GM12878 (cell line): ENCODE data around the gene PLXNA2. TPM values are rescaled to one million over a fixed set of nuclear protein-coding genes. Genes with fewer than 3 reads are reported as not detected.

ENCODE experiments used
- ATAC-seq: fragments of 200-7000 bp; cut with Tn5 transposase; 3 replicates; pipeline ENCODE4 v1.9.1; 2020; ENCODE audit warnings: mild to moderate bottlenecking, moderate library complexity
- BruUV-seq: library from RNA; stranded (reverse); fragments of 400-500 nt; replicated peaks from 2 replicates; lab custom pipeline; 2021; lab: Mats Ljungman, UMichigan
- CTCF ChIA-PET: fragments of 300-600 bp; sonication (Branson Sonifier 250); formaldehyde crosslinking; extraction: SDS; loops from one replicate; lab custom pipeline; 2021; ENCODE audit warnings: inconsistent platforms; lab: Yijun Ruan, JAX
- POLR2A ChIA-PET: fragments of 350-600 bp; formaldehyde crosslinking; extraction: SDS; loops from one replicate; lab custom pipeline; 2021; ENCODE audit warnings: inconsistent platforms; lab: Charles Lee
- RAD21 ChIA-PET: fragments of 300-600 bp; sonication (Branson Sonifier 250); formaldehyde crosslinking; loops from one replicate; lab custom pipeline; 2023; ENCODE audit warnings: antibody characterized with exemption; ENCODE audit not compliant: unreplicated experiment; lab: Charles Lee
- SMC1A ChIA-PET: fragments of 300-600 bp; sonication (Branson Sonifier 250); formaldehyde crosslinking; loops from one replicate; lab custom pipeline; 2023; ENCODE audit not compliant: unreplicated experiment, uncharacterized antibody; lab: Charles Lee
- DNase-seq: peaks from one replicate; pipeline ENCODE4 v3.0.0-alpha.2; 2011; ENCODE audit warnings: low read depth, low spot score
- FAIRE-seq: peaks from 3 replicates; lab custom pipeline; 2011; peaks lifted over from hg19 to GRCh38; lab: Jason Lieb, UNC
- H2AFZ ChIP-seq: 2 replicates; pipeline ENCODE4 v1.6.0; 2011; ENCODE audit warnings: low read depth, low read length, control low read depth; ENCODE audit not compliant: control insufficient read depth
- H3K27ac ChIP-seq: 2 replicates; pipeline ENCODE4 v1.5.1; 2011; ENCODE audit warnings: control low read depth; ENCODE audit not compliant: control insufficient read depth, insufficient read depth
- H3K27me3 ChIP-seq, 2 experiments: replicated peaks in 1 of 2; 2 replicates each; pipeline versions ENCODE4 v1.6.0 to v1.6.1; 2011; ENCODE audit warnings: low read length in 1 of 2; ENCODE audit not compliant: control insufficient read depth in 2 of 2, insufficient read depth in 2 of 2
- H3K36me3 ChIP-seq, 2 experiments: 2 replicates each; pipeline ENCODE4 v1.5.1; 2011; ENCODE audit warnings: low read length in 1 of 2; ENCODE audit not compliant: control insufficient read depth in 2 of 2, insufficient read depth in 2 of 2
- H3K4me1 ChIP-seq: 2 replicates; pipeline ENCODE4 v1.6.1; 2011; ENCODE audit warnings: mild to moderate bottlenecking, low read length, moderate library complexity, mixed read lengths; ENCODE audit not compliant: control insufficient read depth, insufficient read depth
- H3K4me2 ChIP-seq: 2 replicates; pipeline ENCODE4 v1.6.0; 2011; ENCODE audit warnings: control low read depth; ENCODE audit not compliant: control insufficient read depth, insufficient read depth
- H3K4me3 ChIP-seq: fragments of 200-600 bp; sonication (generic); 2 replicates; pipeline ENCODE4 v1.5.1; 2016
- H3K79me2 ChIP-seq: 2 replicates; pipeline ENCODE4 v1.6.0; 2011; ENCODE audit warnings: low read length; ENCODE audit not compliant: control insufficient read depth, insufficient read depth
- H3K9ac ChIP-seq: 2 replicates; pipeline ENCODE4 v1.8.0; 2011; ENCODE audit warnings: low read length, control low read depth, mixed read lengths; ENCODE audit not compliant: control insufficient read depth, insufficient read depth
- H3K9me3 ChIP-seq: replicated peaks from 3 replicates; pipeline ENCODE4 v1.5.1; 2011; ENCODE audit warnings: mild to moderate bottlenecking, low read length; ENCODE audit not compliant: control insufficient read depth, insufficient read depth
- H4K20me1 ChIP-seq: 2 replicates; pipeline ENCODE4 v1.6.0; 2011; ENCODE audit not compliant: control insufficient read depth, insufficient read depth
- BRCA1 ChIP-seq: IDR thresholded peaks from 2 replicates; pipeline ENCODE4 v1.6.1; 2011; ENCODE audit warnings: low read depth, low read length, improper control_type of control experiment
- CBFB ChIP-seq: IDR thresholded peaks from 2 replicates; pipeline ENCODE4 v1.6.1; 2016; ENCODE audit warnings: antibody characterized with exemption, low read depth
- CHD4 ChIP-seq: fragments of 200-600 bp; sonication (generic); IDR thresholded peaks from 2 replicates; pipeline ENCODE4 v1.6.1; 2016; ENCODE audit warnings: mild to moderate bottlenecking
- IRF4 ChIP-seq: IDR thresholded peaks from 2 replicates; pipeline ENCODE4 v1.6.1; 2011; ENCODE audit warnings: low read depth, low read length
- MYC ChIP-seq: IDR thresholded peaks from 2 replicates; pipeline ENCODE4 v1.6.1; 2011; ENCODE audit warnings: mild to moderate bottlenecking, low read length, moderate library complexity, inconsistent platforms; ENCODE audit not compliant: insufficient read depth, insufficient replicate concordance, insufficient read length, severe bottlenecking
- POLR2AphosphoS5 ChIP-seq: IDR thresholded peaks from 2 replicates; pipeline ENCODE4 v1.6.1; 2011; ENCODE audit warnings: mild to moderate bottlenecking, low read length, inconsistent platforms
- RAD21 ChIP-seq: IDR thresholded peaks from 2 replicates; pipeline ENCODE4 v1.6.1; 2011; ENCODE audit warnings: mild to moderate bottlenecking, low read depth, low read length, moderate library complexity; ENCODE audit not compliant: insufficient read depth
- SUZ12 ChIP-seq: fragments of 200-600 bp; sonication (generic); IDR thresholded peaks from one replicate; pipeline ENCODE4 v1.6.1; 2018; ENCODE audit warnings: antibody characterized with exemption, mild to moderate bottlenecking; ENCODE audit not compliant: unreplicated experiment
- WGBS: methylation state at CpG from one replicate; pipeline ENCODE4 v1.1.6; 2016; ENCODE audit warnings: low lambda C conversion rate; ENCODE audit not compliant: insufficient replicate concordance, insufficient coverage; ENCODE audit errors: missing lambda C conversion rate; 5-methylcytosine and 5-hydroxymethylcytosine counted together
- in situ Hi-C: fragments of 300-500 bp; cut with MboI; formaldehyde crosslinking; loops from 9 replicates; pipeline ENCODE4 v1.14.3; 2018; ENCODE audit warnings: mixed read lengths
- intact Hi-C: fragments of 100-400 bp; cut with micrococcal nuclease; formaldehyde crosslinking; loops from one replicate; pipeline ENCODE4 v1.14.2; 2022; ENCODE audit not compliant: unreplicated experiment
- polyA plus RNA-seq, 11 experiments: library from polyadenylated mRNA; depleted of rRNA in 4 of 11; unstranded in 6 of 11; stranded (reverse) in 5 of 11; fragments of >200 nt; fragmentation: Nextera tagmentation in 4 of 11; fragmentation: Illumina TruSeq in 1 of 11; extraction: Ambion mirVana in 4 of 11; extraction: Trizol in 1 of 11; gene quantifications; 1 replicate in 1 of 11; 2 replicates in 10 of 11; pipeline versions ENCODE4 v1.2.1 to v1.2.3, GENCODE V29; 2011 to 2016; ENCODE audit warnings: inconsistent platforms in 2 of 11, missing spikeins in 2 of 11, low read depth in 1 of 11
- total RNA-seq, 4 experiments: library from RNA; depleted of rRNA in 3 of 4; stranded (reverse); fragments of >200 nt in 3 of 4; fragmentation: Illumina TruSeq in 1 of 4; extraction: Trizol in 1 of 4; gene quantifications; 2 replicates each; pipeline versions ENCODE4 v1.2.1 to v1.2.3, GENCODE V29; 2013 to 2021
- TF ChIP-seq, protein P1 (sequence below), 3 experiments: IDR thresholded peaks in 2 of 3; conservative IDR thresholded peaks in 1 of 3; 2 replicates each; pipeline ENCODE4 v1.5.1; 2011; ENCODE audit warnings: low read depth in 3 of 3, low read length in 3 of 3, mild to moderate bottlenecking in 3 of 3, control low read depth in 2 of 3, moderate library complexity in 2 of 3, inconsistent platforms in 1 of 3, mixed read lengths in 1 of 3; ENCODE audit not compliant: control insufficient read depth in 2 of 3, insufficient read depth in 1 of 3; ENCODE audit errors: extremely low read depth in 1 of 3

Gene PLXNA2
- total and polyA plus RNA-seq, 10 of the 15 experiments (the other 5 are each of a cell fraction or from before 2014, with no cell fraction given): under 0.01 to 0.08 (median 0.07) TPM; not detected in 4

DNA sequence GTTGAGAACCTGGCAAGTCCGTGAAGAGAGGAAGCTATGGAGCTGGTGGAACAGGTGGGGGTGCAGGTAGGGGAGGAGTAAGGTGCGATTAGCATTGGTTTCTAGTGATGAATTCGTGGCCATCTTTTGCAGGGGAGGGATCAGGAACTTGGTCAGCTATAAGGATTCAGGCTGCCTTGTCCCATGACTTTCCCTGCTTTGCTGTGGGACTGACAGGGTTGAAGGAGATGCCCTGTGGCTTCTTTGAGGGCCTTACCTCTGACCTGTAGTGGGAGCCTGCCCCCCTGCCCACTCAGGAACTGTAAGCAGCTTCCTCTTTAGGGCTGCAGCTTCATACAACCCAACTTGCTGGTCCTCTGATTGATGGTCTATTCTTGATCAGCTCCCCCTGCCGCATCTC is 248.6 kb downstream of the PLXNA2 start (continued):
- TF ChIP-seq SUZ12 (no peak), MYC (no peak), CBFB (no peak)

- Histone ChIP-seq H3K27ac (no peak overlapping the region), H3K79me2 (no peaks in the 10 kb centered on the region), H3K9me3 (no peaks in the 10 kb centered on the region; the same call in 2 of the 3 replicates), H4K20me1 (no peaks in the 10 kb centered on the region), H2AFZ (no peak overlapping the region), H3K4me3 (no peak overlapping the region), H3K4me2 (no peak overlapping the region), H3K4me1 (no peaks in the 10 kb centered on the region), H3K9ac (no peak overlapping the region), H3K27me3 (no peaks in the 10 kb centered on the region; a peak in 1 of 4 replicates), H3K36me3 (no peaks in the 10 kb centered on the region)
- no TSS peak for BruUV-seq
- WGBS: 54% methylated on average over 5 of the region's 5 CpGs
- intact Hi-C loops: no loop called here
- ChIA-PET RAD21 (no interaction called here), CTCF (interaction anchor here (0.7 to 2.2 kb wide), 8 partner anchors 9 to 251 kb away, joined by 3 to 14 read pairs (median 4); partner anchors contain the start of gene PLXNA2), POLR2A (no interaction called here), SMC1A (interaction anchor here (0.7 kb wide), 1 partner anchor 175 kb away, joined by 3 read pairs; no protein-coding TSS in a partner anchor)
- no peak for FAIRE-seq
- ATAC-seq: peak; percentile 30; the same call in 1 of the 3 replicates
- in situ Hi-C loops: no loop called here
- TF ChIP-seq CHD4 (no peak), IRF4 (no peak), RAD21 (0 out of 2 replicates have a peak, but pooled peaks have one; percentile 22), POLR2AphosphoS5 (no peak), BRCA1 (no peak)
- TF ChIP-seq, protein P1, sequence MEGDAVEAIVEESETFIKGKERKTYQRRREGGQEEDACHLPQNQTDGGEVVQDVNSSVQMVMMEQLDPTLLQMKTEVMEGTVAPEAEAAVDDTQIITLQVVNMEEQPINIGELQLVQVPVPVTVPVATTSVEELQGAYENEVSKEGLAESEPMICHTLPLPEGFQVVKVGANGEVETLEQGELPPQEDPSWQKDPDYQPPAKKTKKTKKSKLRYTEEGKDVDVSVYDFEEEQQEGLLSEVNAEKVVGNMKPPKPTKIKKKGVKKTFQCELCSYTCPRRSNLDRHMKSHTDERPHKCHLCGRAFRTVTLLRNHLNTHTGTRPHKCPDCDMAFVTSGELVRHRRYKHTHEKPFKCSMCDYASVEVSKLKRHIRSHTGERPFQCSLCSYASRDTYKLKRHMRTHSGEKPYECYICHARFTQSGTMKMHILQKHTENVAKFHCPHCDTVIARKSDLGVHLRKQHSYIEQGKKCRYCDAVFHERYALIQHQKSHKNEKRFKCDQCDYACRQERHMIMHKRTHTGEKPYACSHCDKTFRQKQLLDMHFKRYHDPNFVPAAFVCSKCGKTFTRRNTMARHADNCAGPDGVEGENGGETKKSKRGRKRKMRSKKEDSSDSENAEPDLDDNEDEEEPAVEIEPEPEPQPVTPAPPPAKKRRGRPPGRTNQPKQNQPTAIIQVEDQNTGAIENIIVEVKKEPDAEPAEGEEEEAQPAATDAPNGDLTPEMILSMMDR (IDR thresholded peaks at IDR 0.05 in 2 of 3, conservative IDR thresholded peaks at IDR 0.05 in 1 of 3; ENCODE audit: control insufficient read depth in 2 of 3, extremely low read depth in 1 of 3, insufficient read depth in 1 of 3, low read depth in 3 of 3, low read length in 3 of 3): peak; percentile 31 to 47 (median 35); a peak in 3 of 6 replicates
- DNase-seq: no peak
These were observed 250.4 kb downstream of the PLXNA2 start for GRCh38 chr1:207993477-207994445.
